HEK293T (cell line): ENCODE data around the gene PCBP3.

Source experiments
- CTCF ChIA-PET: fragments of 350-600 bp; formaldehyde crosslinking; extraction: SDS; loops from one replicate; lab custom pipeline; 2021; ENCODE audit warnings: antibody characterized with exemption, inconsistent platforms; lab: Yijun Ruan, JAX
- POLR2A ChIA-PET: fragments of 350-600 bp; formaldehyde crosslinking; extraction: SDS; loops from one replicate; lab custom pipeline; 2020; ENCODE audit warnings: antibody characterized with exemption, inconsistent platforms; lab: Yijun Ruan, JAX
- DNase-seq: peaks from one replicate; pipeline ENCODE4 v3.0.0; 2012; ENCODE audit warnings: mixed read lengths; ENCODE audit errors: extremely low spot score
- ARNT ChIP-seq: fragments of 450-650 bp; IDR thresholded peaks from 2 replicates; pipeline ENCODE4 v1.6.1; 2017; ENCODE audit warnings: mild to moderate bottlenecking
- BHLHE40 ChIP-seq: fragments of 450-650 bp; IDR thresholded peaks from 2 replicates; pipeline ENCODE4 v1.6.1; 2016; ENCODE audit warnings: mild to moderate bottlenecking, moderate library complexity, borderline replicate concordance
- CTBP1 ChIP-seq: fragments of 450-650 bp; IDR thresholded peaks from 2 replicates; pipeline ENCODE4 v1.6.1; 2016; ENCODE audit warnings: borderline replicate concordance
- ELF4 ChIP-seq: fragments of 450-650 bp; IDR thresholded peaks from 2 replicates; pipeline ENCODE4 v1.6.1; 2017; ENCODE audit warnings: antibody characterized with exemption
- FOXA1 ChIP-seq: fragments of 450-650 bp; IDR thresholded peaks from 2 replicates; pipeline ENCODE4 v1.6.1; 2016; ENCODE audit warnings: mild to moderate bottlenecking
- FOXK2 ChIP-seq: fragments of 450-650 bp; IDR thresholded peaks from 2 replicates; pipeline ENCODE4 v1.6.1; 2016; ENCODE audit warnings: mild to moderate bottlenecking
- FOXM1 ChIP-seq: fragments of 450-650 bp; IDR thresholded peaks from 2 replicates; pipeline ENCODE4 v1.6.1; 2017; ENCODE audit warnings: mild to moderate bottlenecking, borderline replicate concordance
- HDGF ChIP-seq: fragments of 450-650 bp; IDR thresholded peaks from 2 replicates; pipeline ENCODE4 v1.6.1; 2017; ENCODE audit warnings: antibody characterized with exemption, borderline replicate concordance
- L3MBTL2 ChIP-seq: fragments of 450-650 bp; conservative IDR thresholded peaks from 2 replicates; pipeline ENCODE4 v1.6.1; 2016; ENCODE audit warnings: mild to moderate bottlenecking
- LEF1 ChIP-seq: fragments of 450-650 bp; IDR thresholded peaks from 2 replicates; pipeline ENCODE4 v1.6.1; 2017; ENCODE audit warnings: mild to moderate bottlenecking, borderline replicate concordance
- NFRKB ChIP-seq: fragments of 450-650 bp; IDR thresholded peaks from 2 replicates; pipeline ENCODE4 v1.6.1; 2016; ENCODE audit warnings: mild to moderate bottlenecking, moderate library complexity
- PKNOX1 ChIP-seq: fragments of 450-650 bp; IDR thresholded peaks from 2 replicates; pipeline ENCODE4 v1.6.1; 2016
- SP1 ChIP-seq: fragments of 450-650 bp; IDR thresholded peaks from 2 replicates; pipeline ENCODE4 v1.6.1; 2017
- SUZ12 ChIP-seq: fragments of 450-650 bp; IDR thresholded peaks from 2 replicates; pipeline ENCODE4 v1.6.1; 2016; ENCODE audit warnings: mild to moderate bottlenecking
- TARDBP ChIP-seq: fragments of 450-650 bp; IDR thresholded peaks from 2 replicates; pipeline ENCODE4 v1.6.1; 2016
- ZNF384 ChIP-seq: fragments of 450-650 bp; IDR thresholded peaks from 2 replicates; pipeline ENCODE4 v1.6.1; 2016

The PCBP3 gene

GRCh38 chr21:45940621-45941337, 297.3 kb downstream of the PCBP3 start:
- ChIA-PET POLR2A (no interaction called here), CTCF (interaction anchor here (0.5 kb wide), 1 partner anchor 470 kb away, joined by 3 read pairs; no protein-coding TSS in a partner anchor)
- TF ChIP-seq LEF1 (no peak), ZNF384 (no peak), PKNOX1 (no peak), ARNT (no peak), TARDBP (no peak), FOXM1 (no peak), HDGF (no peak), SP1 (no peak), NFRKB (no peak), SUZ12 (no peak)
- DNase-seq = no peak

- no peak for DNase-seq
- no peak for TF ChIP-seq FOXM1
- TF ChIP-seq ARNT = no peak
- no peak for TF ChIP-seq SUZ12
- no peak for TF ChIP-seq HDGF
- TF ChIP-seq CTBP1 = no peak
- TF ChIP-seq FOXA1 = no peak
- no peak for TF ChIP-seq NFRKB
- no peak for TF ChIP-seq PKNOX1
- no peak for TF ChIP-seq SP1
- TF ChIP-seq ELF4 = no peak
- no peak for TF ChIP-seq TARDBP
- TF ChIP-seq LEF1 = no peak
- no peak for TF ChIP-seq FOXK2
- no peak for TF ChIP-seq L3MBTL2
- TF ChIP-seq BHLHE40 = no peak
- TF ChIP-seq ZNF384 = no peak
- CTCF ChIA-PET = no interaction called here
- POLR2A ChIA-PET = no interaction called here
Measured at GRCh38 chr21:45941338-45941710, 297.8 kb downstream of the PCBP3 start.

- CTCF ChIA-PET = no interaction called here
- POLR2A ChIA-PET = no interaction called here
- no peak for TF ChIP-seq FOXA1
- TF ChIP-seq ELF4 = no peak
- TF ChIP-seq SP1 = no peak
- DNase-seq = no peak
Measured at GRCh38 chr21:45941717-45942546, 298.4 kb downstream of the PCBP3 start.

DNA sequence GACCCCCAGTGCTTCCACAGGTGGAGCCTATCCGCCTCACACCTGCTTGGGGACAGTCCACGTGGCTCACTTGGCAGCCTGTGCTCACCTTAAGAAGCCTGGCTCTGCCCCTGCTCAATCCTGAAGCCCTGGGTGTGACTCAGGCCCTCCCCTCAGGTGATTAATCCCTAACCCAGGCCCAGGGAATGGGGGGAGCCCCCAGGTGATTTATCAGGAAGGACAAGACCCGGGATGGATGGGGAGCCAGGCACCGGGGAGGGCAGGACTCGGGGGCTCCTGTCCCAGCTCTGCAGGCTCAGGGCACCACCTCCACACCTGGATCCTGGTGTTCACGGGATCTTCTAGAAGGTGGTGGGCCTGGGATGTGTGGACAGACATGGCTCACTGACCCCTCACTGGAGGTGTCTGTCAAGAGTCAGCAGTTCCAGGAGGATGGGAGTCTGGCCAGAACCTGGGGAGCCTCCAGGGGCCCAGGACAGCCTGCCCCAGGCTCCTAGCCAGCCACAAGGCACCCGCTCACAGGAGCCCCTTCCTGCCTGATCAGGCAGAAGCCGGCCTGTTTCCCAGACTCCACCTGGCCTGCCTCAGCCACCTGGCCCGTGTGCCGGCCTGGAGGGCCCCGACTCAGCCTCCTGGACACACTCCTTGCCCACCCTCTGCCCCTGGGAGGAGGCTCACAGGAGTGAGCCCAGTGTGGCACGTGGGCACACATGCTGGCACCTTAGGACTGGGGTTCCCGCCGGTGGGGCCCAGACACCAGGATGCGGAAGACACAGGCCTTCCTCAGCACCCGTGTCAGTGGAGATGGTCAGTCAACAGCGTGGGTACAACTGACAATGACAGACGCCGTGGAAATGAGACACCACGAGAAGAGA, 299.5 kb downstream of the PCBP3 start:
- no peak for DNase-seq
- CTCF ChIA-PET = no interaction called here
- POLR2A ChIA-PET = no interaction called here
- no peak for TF ChIP-seq L3MBTL2
- TF ChIP-seq SP1 = no peak
- TF ChIP-seq HDGF = no peak
- no peak for TF ChIP-seq FOXK2

DNA sequence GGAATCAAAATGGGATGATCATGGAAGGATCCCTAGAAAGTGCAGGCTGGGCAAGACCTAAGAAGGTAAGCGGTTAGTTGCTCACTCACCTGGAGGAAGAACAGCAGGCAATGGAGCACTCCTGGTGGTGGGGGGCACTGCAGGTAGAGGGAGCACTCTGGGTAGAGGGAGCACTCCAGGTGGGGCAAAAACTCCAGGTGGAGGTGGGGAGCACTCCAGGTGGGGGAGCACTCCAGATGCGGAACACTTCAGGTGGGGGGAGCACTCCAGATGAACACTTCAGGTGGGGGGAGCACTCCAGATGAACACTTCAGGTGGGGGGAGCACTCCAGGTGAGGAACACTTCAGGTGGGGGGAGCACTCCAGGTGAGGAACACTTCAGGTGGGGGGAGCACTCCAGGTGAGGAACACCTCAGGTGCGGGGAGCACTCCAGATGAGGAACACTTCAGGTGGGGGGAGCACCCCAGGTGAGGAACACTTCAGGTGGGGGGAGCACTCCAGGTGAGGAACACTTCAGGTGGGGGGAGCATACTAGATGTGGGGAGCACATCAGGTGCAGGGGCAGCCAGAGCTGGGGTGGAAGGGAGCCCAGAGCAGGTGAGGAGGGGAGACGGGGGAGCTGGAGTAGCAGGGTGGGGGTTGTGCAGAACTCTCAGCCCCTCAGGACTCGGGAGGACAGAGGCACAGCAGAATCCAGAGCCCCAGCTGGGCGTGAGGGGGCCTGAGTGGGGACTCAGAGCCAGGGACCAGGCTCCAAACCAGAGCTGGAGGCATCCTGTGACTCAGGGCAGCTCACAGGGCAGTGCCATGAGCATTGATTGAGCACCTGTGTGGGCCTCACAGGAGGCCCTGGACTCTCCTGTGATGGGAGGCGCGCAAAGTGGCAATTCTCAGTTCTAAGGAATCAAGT, 300.4 kb downstream of the PCBP3 start:
- TF ChIP-seq PKNOX1 (0 out of 2 replicates have a peak, but pooled peaks have one; percentile 11), ZNF384 (no peak)
- POLR2A ChIA-PET = no interaction called here
- DNase-seq = no peak
- CTCF ChIA-PET = no interaction called here

DNA sequence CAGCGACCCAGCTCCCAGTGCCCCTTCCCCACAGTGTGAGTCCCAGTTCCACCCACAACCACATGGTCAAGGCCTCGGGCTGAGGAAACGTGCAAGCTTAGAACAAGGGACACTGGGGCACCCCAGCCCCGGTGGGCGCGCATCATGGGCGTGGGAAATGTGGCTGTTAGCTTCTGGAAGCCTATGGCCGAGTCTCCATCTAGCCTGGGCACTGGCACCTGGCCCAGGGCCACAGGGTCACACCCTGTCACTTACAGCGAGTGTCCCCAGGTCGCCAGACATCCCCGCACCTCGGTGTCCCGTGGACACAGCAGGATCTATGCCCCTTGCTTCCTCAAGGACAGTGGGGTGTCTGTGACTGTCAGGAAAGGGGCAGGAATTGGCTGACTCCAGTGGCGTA, 301.1 kb downstream of the PCBP3 start:
- CTCF ChIA-PET = no interaction called here
- POLR2A ChIA-PET = no interaction called here
- no peak for DNase-seq
- TF ChIP-seq SP1 (no peak), HDGF (no peak)
